T-helper 1 cell treated with Interleukin-12 subunit alpha and Interleukin-12 subunit beta and Interleukin-4 antibody, amounts not matched to agents 30 ng/mL and 1 ng/mL, for 36 hours (primary cell): ENCODE results near the gene TMEM269. TPM values are rescaled to one million over a fixed set of nuclear protein-coding genes. Genes with fewer than 3 reads are reported as not detected.

Source experiments
- intact Hi-C: fragments of 100-400 bp; cut with micrococcal nuclease; formaldehyde crosslinking; loops from one replicate; pipeline ENCODE4 v1.15.1; 2024
- total RNA-seq: library from RNA; stranded (reverse); gene quantifications from 2 replicates; pipeline ENCODE4 v1.2.3, GENCODE V29; 2022

Gene TMEM269
- total RNA-seq, 1 donor from 2014 or later = 0.32 TPM

DNA sequence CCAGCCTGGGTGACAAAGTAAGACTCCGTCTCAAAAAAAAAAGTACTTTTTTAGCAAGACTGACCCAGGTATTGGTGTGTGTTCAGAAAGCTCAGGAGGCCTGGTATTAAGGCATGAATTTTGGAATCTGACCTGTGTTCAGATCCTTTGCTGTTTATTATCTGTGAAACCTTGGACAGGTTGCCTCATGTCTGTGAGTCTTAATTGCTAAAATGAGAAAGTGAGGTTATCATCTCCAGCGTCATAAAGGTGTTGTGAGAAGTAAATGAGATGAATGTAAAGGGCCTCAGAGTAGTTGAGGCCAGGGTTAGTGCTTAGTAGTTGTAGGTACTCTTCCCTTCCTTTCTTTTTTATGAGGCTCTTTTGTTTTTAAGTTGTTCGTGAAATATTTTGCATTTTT is 15.0 kb upstream of the TMEM269 start:
- intact Hi-C loops = loop anchor here (5.0 to 10.0 kb wide), 2 partner anchors 1175 to 1862 kb away; partner anchors contain the start of gene IPO13

DNA sequence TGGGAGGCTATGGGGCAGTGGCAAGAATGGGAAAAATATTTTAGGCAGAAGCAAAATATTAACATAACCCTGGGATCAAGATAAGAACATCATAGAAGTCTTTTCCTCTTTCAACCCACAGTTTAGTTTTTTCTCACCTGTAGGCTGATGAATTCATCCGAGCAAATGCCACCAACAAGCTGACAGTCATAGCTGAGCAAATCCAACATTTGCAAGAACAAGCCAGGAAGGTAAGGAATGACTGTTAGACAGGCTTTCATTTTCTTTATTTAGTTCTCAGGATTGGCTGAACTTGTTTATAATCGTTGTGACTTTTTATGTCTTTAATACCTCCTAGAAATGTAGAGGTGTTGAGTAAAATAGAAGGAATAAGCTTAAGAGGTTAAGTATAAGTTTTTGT is 11.4 kb upstream of the TMEM269 start:
- intact Hi-C loops = no loop called here

DNA sequence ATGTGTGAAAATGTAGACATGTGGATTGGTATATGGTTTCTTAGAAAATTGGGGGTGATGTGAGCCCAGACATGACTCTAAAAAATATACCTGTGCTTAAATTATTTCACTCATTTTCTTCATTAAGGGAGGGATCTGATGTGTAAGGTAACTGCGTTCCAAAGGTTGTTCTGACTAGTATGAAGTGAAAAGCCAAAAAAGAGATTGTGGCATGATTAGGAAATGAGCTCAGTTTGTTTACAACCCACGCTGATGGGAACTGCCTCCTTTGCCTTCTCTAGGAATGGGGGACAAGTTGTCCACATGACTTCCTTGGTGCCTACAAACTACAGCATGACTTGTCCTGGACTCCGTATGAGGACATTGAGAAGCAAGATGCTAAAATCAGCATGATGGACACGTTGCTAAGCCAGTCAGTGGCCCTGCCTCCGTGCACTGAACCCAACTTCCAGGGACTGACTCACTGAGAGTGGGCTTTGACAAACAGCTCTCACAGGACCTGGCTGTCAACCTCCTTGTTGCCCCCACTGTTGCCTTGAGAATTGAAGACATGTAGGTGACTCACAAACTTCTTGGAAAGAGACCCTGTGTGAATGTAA is 9.8 kb upstream of the TMEM269 start:
- intact Hi-C loops = no loop called here

DNA sequence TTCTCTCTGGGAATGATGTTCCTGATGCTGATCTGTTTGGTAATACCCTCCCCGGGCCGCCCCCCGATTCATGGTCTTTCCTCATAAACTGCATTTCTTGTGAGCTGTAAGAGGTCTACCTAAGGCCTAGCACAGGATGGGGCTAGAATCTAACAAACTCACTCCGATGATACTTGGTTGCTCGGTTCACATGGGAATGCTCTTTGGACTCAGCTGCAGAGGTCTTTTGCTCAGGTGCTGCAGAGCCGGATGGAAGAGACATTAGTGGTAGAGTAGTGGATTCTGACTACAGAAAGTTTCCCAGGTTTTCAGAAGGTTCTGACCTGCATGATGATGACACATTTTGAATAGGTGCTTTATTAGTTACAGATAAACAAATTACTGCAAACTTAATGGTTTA is 8.3 kb upstream of the TMEM269 start:
- intact Hi-C loops = no loop called here

DNA sequence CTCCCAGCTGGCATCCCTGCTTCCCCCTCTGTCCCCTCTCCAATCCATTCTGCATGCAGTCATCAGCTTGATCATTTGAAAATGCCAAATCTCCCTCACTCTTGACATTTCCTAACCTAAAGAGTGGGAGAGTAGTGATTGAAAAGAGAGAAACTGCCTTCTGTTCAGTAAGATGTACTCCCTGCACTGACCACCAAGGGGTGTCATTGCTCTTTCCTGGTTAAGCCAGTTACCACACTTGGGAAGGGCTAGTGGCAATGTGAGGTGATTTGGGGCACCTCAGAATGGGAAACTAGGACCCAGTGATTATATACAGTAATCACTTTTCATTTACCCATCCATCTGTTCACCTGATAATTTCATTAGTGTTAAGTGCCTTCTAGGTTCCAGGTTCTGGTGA is 6.9 kb upstream of the TMEM269 start:
- intact Hi-C loops = loop anchor here (1.0 kb wide), 1 partner anchor 295 kb away; no protein-coding TSS in a partner anchor

DNA sequence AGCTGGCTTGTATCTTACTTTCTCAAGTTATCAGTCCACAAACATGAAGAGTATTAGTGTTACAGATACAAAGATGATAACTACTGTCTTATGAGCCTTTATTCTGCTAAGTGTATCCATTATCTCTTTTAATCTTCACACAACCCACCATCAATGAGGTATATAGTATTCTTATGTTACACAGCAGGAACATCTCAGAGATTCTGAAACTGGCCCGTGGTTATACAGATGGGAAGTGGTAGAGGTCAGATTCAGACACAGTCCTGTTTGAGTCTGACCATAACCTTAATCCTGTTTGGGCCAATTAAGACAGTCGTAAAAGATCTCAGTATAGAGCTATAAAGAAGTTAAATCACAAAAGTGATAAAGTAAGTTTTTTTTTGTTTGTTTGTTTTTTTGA is 5.1 kb upstream of the TMEM269 start:
- intact Hi-C loops = no loop called here

DNA sequence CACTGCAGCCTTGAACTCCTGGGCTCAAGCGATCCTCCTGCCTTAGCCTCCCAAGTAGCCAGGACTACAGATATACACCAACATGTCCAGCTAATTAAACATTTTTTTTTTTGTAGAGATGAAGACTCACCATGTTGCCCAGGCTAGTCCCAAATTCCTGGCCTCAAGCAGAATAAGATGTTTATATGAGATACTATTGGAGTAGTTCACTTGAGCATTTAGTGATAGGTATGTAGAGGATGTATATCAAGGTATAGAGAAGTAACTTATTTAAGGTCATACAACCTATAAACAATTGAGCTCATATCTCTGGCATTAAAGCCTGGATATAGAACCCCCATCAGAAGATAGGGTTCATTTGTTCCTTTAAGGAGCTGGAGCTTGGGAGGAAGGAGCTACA is 4.6 kb upstream of the TMEM269 start:
- intact Hi-C loops = no loop called here

DNA sequence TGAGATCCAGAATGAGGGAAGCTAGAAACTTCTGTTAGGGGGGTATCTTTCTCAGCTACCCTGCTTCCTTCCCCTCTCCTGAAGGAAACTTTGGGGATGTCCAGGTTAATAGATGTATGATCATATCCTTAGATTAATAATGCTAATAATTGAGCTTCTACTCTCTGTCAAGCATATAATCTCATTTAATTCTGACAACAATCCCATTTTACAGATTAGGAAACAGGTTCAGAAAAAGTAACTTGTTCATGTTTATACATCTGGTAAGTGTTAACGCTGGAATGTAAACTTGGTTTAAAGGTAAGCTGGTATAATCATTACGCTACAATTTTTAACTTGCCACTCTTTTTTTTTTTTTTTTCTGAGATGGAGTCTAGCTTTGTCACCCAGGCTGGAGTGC is 1.7 kb upstream of the TMEM269 start:
- intact Hi-C loops = no loop called here

DNA sequence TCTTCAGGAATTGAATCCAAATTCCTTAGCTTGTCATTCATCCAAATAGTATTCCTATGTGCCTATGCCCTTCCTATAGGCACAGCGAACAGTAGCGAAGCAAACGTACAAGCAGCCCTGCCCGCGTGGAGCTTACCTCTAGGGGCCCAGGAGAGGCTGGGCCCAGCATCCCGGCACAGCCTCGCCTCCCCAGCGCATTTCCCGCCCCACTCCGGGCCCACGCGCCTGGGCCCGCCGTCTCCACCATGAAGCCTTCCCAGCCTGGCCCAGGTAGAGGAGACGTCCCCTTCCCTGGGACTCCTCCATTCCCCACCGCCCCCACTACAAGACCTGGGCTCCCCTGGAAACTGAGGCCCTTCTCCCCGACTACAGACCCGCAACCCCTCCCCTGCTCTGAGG is 245 bp upstream of the TMEM269 start:
- intact Hi-C loops = loop anchor here (2.0 kb wide), 1 partner anchor 32 kb away; the partner anchor contains the start of genes ERMAP and SVBP

DNA sequence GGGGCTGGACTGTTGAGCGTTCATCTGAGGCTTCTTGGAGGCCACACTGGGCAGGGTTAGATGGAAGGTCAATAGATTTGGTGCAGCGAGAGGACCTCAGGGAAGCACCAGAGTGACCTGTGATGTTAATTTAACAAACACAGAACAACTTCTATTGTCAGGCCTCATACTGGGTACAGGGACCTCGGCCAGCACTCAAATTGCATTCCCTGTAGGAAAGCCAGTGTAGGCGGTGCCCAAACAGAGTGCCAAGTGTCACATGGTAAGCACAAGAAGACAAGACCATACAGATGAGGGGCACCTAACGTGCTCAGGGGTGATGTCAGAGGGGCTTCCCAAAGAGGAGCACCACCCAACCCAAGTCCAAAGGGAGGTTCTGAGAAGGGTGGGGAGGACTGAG is 1.3 kb downstream of the TMEM269 start:
- intact Hi-C loops = no loop called here

DNA sequence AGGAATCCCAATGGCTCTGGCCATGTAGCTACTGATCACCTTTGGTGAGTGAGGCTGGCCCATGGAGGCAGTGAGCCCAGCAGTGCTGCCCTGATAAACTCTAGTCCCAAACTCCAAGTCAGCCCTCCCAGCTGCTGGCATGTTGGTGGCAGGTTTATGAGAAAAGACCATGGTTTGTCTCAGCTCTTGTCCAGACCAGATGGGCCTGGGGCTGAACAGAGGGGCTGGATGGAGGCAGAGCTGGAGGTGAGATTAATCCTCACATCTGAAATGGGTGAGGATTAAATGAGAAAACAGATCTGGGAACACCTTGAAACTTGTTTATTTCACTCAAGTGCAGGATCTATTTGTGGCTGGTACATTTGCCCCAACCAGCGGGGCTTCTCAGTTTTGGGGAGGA is 3.2 kb downstream of the TMEM269 start:
- intact Hi-C loops = no loop called here

DNA sequence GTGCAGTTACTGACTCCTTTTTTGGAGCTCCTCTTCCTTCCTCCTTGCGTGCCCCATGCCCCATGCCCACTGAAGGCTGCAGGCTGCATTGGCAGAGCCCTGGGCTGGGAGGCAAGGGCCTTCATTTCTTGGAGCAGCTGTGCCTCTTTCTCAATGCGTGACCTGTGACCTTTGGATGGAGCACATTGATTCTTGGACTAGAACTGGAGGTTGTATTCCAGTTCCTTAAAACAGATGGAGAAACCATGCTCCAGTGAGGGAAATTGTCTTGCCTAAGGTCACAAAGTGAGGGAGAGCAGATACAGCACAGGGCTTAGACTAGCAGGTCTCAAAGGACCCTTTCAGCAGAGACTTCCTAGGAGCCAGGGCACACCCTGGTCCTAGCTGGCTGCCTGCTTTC is 9.0 kb downstream of the TMEM269 start:
- intact Hi-C loops = no loop called here

DNA sequence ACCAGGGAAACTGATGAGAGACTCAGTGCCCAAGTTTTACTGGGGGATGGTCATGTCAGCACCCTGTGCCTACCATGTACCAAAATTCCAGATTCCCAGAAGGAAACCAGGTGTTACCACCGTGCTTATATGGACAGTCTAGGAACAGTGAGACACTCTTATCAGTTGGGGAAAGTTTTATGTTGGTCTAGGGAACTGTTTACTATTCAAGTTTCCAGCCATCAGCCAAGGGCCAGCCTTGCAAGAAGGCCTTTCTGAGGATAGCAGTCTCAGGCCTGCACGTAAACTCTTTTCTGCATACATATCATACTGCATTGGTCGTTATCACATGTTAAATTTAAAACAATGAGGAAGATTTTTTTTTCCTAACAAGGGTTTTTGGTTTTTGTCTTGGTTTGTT is 12.6 kb downstream of the TMEM269 start:
- intact Hi-C loops = no loop called here

DNA sequence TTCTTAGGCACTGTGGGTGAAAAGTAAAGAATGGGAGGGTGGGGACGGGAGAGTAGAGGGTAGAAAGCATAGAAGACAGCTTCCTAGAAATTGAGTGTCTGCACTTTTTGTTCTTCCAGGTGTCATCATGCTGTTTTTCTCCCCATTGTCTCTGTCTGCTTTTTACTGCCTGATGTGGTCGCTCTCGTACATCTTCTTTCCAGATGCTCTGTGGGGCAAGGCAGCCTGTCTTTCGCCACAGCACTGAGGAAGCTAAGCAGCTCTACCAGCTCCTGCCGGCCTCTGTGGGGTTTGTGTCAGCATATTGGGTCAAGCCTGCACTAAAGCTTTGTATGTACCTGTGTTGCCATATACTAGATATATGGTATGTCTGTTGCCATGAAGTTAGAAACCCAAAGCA is 13.2 kb downstream of the TMEM269 start:
- intact Hi-C loops = no loop called here

DNA sequence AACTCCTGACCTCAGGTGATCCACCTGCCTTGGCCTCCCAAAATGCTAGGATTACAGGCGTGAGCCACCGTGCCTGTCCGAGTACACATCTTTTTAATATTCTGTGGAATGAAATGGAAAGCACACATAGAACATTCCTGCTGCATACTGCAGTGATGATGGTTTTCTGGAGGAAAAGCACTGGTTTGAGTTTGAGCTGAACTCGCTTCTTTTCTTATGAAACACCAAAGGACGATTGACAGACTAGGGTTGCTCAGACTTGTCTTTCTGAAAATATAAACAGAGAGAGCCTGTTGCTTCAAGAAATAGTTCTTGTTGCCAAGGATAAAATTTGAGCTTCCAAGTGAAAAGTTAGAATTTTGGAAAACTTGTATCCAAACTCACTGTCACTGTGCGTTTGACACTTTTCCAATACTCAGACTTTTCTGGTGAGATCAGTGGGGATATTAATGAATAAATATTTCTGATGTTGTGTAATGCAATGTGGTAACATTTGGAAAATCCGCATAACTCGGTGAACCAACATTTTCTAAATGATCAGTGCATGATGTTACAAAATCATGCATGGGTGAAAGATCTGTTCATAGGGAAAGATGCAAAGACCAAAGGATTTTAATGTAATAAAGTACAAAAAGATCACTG is 17.2 kb downstream of the TMEM269 start:
- intact Hi-C loops = no loop called here

DNA sequence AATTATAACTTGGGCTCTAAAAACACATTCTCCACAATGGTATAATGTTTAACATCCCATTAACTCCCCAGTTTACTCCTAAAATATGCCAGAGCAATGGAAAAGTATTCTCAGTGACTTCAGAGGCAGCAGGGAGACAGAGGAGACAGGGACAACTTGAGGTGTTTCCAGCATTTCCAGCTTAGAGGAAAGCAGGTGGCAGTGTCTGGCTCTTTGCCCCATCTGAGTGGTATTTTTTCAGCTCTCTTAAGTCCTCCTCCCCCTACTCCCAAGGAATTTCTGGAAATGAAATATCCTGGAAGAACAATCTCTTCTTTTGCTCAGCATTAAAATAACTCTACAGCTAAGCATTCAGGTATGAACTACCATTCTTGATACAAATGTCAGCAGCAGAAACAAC is 21.4 kb downstream of the TMEM269 start:
- intact Hi-C loops = no loop called here

DNA sequence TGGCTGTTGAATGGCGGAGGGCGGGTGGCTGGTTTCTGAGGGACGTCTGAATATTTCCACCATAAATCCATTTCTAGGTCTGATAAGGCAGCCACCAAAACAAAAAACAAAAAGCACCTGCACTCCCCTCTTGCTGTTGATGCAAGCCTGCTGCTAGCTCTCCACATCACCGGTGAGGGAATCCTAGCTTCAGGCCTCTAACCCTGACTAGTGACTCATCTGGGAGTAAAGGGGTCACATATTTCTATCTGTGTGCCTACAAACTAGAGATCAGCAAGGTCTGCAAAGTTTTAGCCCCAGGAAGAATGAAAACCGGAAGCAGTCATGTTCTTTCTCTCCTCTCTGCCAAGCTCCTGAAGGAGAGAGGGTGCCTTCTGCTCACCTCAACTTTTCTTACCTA is 21.8 kb downstream of the TMEM269 start:
- intact Hi-C loops = no loop called here

DNA sequence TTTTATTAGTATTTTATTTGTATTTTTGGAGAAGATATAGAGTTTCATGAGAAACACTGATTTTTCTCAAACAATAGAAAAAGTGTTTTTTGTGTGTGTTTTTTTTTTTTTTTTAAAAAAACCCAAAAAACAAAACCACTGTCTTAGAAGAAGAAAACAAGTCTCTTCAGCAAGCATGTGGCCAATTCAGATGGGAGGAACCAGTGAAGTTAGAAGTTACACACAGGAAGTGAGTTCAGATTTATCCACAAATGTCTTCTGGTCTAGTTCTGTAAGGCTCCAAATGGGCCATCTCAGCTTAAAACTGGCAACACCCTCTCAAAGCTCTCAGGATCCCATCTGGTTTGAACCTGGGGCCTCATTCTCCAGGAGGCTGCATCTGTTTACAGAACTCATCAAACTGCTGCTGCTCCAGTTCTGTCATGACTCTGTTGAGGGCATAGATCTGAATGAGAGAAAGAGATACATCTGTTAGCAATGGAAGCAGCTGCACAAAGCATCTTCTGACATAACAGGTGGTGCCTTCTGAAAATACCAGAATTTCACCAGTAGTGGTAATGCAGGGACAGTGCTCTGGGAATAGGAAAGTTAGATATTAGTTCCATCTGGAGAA is 22.4 kb downstream of the TMEM269 start:
- intact Hi-C loops = no loop called here

DNA sequence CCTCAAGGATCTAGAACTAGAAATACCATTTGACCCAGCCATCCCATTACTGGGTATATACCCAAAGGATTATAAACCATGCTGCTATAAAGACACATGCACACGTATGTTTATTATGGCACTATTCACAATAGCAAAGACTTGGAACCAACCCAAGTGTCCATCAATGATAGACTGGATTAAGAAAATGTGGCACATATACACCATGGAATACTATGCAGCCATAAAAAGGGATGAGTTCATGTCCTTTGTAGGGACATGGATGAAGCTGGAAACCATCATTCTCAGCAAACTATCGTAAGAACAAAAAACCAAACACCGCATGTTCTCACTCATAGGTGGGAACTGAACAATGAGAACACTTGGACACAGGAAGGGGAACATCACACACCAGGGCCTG is 30.0 kb downstream of the TMEM269 start:
- intact Hi-C loops = loop anchor here (5.0 kb wide), 1 partner anchor 778 kb away; no protein-coding TSS in a partner anchor

DNA sequence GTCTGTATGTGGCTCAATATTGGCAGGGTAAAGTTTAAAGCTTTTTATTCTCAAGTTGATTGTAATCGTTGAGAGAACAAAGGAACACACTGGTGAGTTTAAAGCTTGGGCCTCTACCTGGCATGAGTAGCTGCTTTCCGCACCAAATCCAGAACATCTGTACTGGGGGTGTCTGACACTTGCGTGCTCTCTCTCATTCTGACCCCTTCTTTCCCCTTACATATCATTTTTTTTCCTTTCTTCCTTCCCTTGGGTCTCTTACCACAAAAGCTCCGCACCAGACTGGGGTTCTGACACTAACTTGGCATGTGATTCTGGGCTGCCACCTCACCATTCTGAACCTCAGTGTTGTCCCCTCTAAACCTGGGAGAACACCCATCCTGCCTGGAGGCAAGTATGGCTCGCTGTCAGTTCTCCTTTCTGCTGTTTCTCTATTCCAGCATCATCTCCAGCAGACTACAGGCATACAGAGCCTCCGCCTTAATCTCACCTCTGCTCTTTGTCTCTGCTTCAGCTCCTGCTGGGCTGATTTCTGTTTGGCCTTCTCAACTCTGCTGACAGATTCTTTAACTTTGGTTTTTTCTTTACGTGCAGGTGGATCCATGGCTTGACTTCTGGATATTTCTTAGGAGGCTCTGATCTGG is 31.3 kb downstream of the TMEM269 start:
- intact Hi-C loops = loop anchor here (2.0 to 5.0 kb wide), 4 partner anchors 31 to 779 kb away; partner anchors contain the start of genes CCDC30, CDC20 and TMEM269

DNA sequence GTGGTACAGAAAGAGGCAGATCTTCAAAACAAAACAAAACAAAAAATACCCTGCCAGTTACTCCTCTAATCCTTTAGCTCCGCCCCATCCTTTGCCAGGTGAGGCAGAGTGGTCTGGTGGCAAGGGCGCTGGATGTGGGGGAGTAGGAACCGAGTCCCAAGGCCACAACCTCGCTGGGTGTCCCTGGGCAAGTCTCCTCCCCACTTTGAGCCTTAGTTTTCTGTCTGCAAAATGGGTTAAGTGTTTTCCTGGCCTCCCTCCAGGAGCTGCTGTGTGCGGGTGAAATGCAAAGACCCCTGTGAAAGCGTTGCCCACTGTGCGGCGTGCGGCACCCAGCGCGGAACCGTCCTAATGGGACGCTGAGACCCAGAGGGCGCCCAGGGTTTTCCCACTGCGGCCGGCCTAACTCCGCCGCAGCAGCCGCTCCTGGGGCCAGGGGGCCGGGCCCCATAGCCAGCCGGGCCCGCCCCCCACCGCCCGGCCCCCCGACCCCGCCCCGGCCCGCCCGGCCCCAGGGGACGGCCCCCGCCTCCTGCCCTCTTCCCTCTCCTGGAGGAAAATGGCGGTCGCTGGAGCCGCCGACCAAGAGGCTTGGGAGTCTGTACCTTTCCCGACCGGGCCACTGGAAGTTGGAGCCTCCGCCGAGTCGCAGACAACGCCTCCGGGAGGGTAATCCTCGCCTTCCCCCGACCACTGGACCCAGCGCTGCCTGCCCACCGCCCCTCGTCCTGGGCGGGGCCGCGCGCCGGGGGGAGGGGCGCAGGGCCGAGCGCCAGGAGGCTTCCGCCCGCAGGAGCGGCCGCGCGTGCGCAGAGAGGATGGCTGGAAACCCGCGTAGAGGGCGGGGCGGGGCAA is 32.0 kb downstream of the TMEM269 start, which contains the start of the genes ERMAP and SVBP:
TSS of gene ERMAP (plus strand) at position 538 of the 855 bp plus-strand sequence. CDS start 13,327 bp downstream, outside the sequence.
TSS of gene SVBP (minus strand) at position 813 of the 855 bp plus-strand sequence. CDS start 853 bp downstream, outside the sequence.
- intact Hi-C loops = loop anchor here (1.0 to 5.0 kb wide), 11 partner anchors 29 to 780 kb away; partner anchors contain the start of genes C1orf50, CCDC30, CDC20 and CFAP57
